Occipital lobe (tissue), 2 donors: Measurements from ENCODE around the gene B4GALT1. TPM values are rescaled to one million over a fixed set of nuclear protein-coding genes. Genes with fewer than 3 reads are reported as not detected.

ENCODE experiments used
- DNase-seq: peaks from one replicate; lab custom pipeline; 2025; lab: John Stamatoyannopoulos, UW
- total RNA-seq: library from RNA; depleted of rRNA; stranded (reverse); fragments of >200 nt; gene quantifications from one replicate; pipeline ENCODE4 v1.2.3, GENCODE V29; 2014

B4GALT1 gene
- 1.2 TPM for total RNA-seq

- peak; percentile 80 for DNase-seq
Measured at GRCh38 chr9:33167084-33167971, at the start of gene B4GALT1. B4GALT1 (minus strand) TSS chr9:33167336; CDS start chr9:33167169, 167 bp downstream.

GRCh38 chr9:33211695-33212393 lies 44.7 kb upstream of the B4GALT1 start:
- DNase-seq: no peak

GRCh38 chr9:33210006-33210715 lies 43.0 kb upstream of the B4GALT1 start:
- DNase-seq: no peak

GRCh38 chr9:33209394-33209793 lies 42.3 kb upstream of the B4GALT1 start:
- DNase-seq: no peak

GRCh38 chr9:33202552-33203201 lies 35.5 kb upstream of the B4GALT1 start:
- DNase-seq: no peak

- no peak for DNase-seq
Measured at GRCh38 chr9:33202018-33202417, 34.9 kb upstream of the B4GALT1 start.

- no peak for DNase-seq
Measured at GRCh38 chr9:33198165-33198564, 31.0 kb upstream of the B4GALT1 start.

GRCh38 chr9:33197279-33198152 lies 30.4 kb upstream of the B4GALT1 start:
- DNase-seq: no peak

GRCh38 chr9:33196736-33197135 lies 29.6 kb upstream of the B4GALT1 start:
- no peak for DNase-seq

- DNase-seq: no peak
Measured at GRCh38 chr9:33193818-33194217, 26.7 kb upstream of the B4GALT1 start.

- DNase-seq: no peak
Measured at GRCh38 chr9:33192493-33193255, 25.5 kb upstream of the B4GALT1 start.

GRCh38 chr9:33190021-33190705 lies 23.0 kb upstream of the B4GALT1 start:
- DNase-seq: no peak

- no peak for DNase-seq
Measured at GRCh38 chr9:33189331-33189791, 22.2 kb upstream of the B4GALT1 start.

GRCh38 chr9:33188711-33189110 lies 21.6 kb upstream of the B4GALT1 start:
- no peak for DNase-seq

GRCh38 chr9:33187519-33188218 lies 20.5 kb upstream of the B4GALT1 start:
- DNase-seq: no peak

GRCh38 chr9:33186457-33187168 lies 19.5 kb upstream of the B4GALT1 start:
- DNase-seq: no peak

GRCh38 chr9:33185858-33186257 lies 18.7 kb upstream of the B4GALT1 start:
- no peak for DNase-seq

GRCh38 chr9:33185406-33185805 lies 18.3 kb upstream of the B4GALT1 start:
- DNase-seq: no peak
